Posterior vena cava (tissue), 2 donors: ENCODE measurements around the gene CD69. TPM values are rescaled to one million over a fixed set of nuclear protein-coding genes. Genes with fewer than 3 reads are reported as not detected.

Source experiments
- DNase-seq: peaks from one replicate; pipeline ENCODE4 v3.0.0-alpha.2; 2020; ENCODE audit warnings: low spot score
- intact Hi-C, 2 donors: fragments of 100-400 bp; cut with DNase I; formaldehyde crosslinking; loops; one replicate each; pipeline versions ENCODE4 v1.14.1 to v1.14.2; 2022 to 2023
- total RNA-seq, 2 donors: library from RNA; stranded (reverse); fragmentation: NEBNext Ultra II Directional; extraction: Animal tissue kit (Norgen Biotek cat#: 25700); gene quantifications; one replicate each; pipeline ENCODE4 v1.2.1, GENCODE V29; 2021
- donor health status: DM: yes; HTN: yes; CAD: no.
- donor health status: DM: yes; HTN: yes; CAD: no.

The CD69 gene
- total RNA-seq, 2 donors from 2014 or later, result 5.0 to 5.1 TPM

- no peak for DNase-seq
- intact Hi-C loops, result no loop called here
These were observed 23.6 kb upstream of the CD69 start for GRCh38 chr12:9784326-9784725.

- DNase-seq, result no peak
- intact Hi-C loops, result no loop called here
These were observed 22.1 kb upstream of the CD69 start for GRCh38 chr12:9782547-9783382.

GRCh38 chr12:9781360-9781759, 20.7 kb upstream of the CD69 start:
- intact Hi-C loops, result no loop called here
- no peak for DNase-seq

GRCh38 chr12:9779209-9779608, 18.5 kb upstream of the CD69 start:
- no peak for DNase-seq
- intact Hi-C loops, result loop anchor here in 1 of 2 donors (5.0 kb wide), 1 partner anchor 1947 kb away; no protein-coding TSS in a partner anchor

- DNase-seq, result no peak
- intact Hi-C loops, result loop anchor here in 1 of 2 donors (5.0 kb wide), 1 partner anchor 1944 kb away; no protein-coding TSS in a partner anchor
These were observed 16.1 kb upstream of the CD69 start for GRCh38 chr12:9776781-9777180.

GRCh38 chr12:9773216-9773877, 12.6 kb upstream of the CD69 start:
- DNase-seq, result no peak
- intact Hi-C loops, result no loop called here

GRCh38 chr12:9763025-9763424, 2.3 kb upstream of the CD69 start:
- intact Hi-C loops, result no loop called here

GRCh38 chr12:9762369-9762768, 1.7 kb upstream of the CD69 start:
- no peak for DNase-seq
- intact Hi-C loops, result no loop called here

More at GRCh38 chr12:9763025-9763424, 2.3 kb upstream of the CD69 start:
- no peak for DNase-seq

- intact Hi-C loops, result no loop called here
- no peak for DNase-seq
These were observed 699 bp upstream of the CD69 start for GRCh38 chr12:9761419-9761781.

GRCh38 chr12:9760120-9760519, 581 bp downstream of the CD69 start:
- no peak for DNase-seq
- intact Hi-C loops, result no loop called here

- DNase-seq, result no peak
- intact Hi-C loops, result no loop called here
These were observed 1.0 kb downstream of the CD69 start for GRCh38 chr12:9759694-9760093.

- intact Hi-C loops, result no loop called here
- no peak for DNase-seq
These were observed 2.6 kb downstream of the CD69 start for GRCh38 chr12:9758119-9758518.

GRCh38 chr12:9757433-9758025, 3.2 kb downstream of the CD69 start:
- DNase-seq, result no peak
- intact Hi-C loops, result no loop called here

- no peak for DNase-seq
- intact Hi-C loops, result no loop called here
These were observed 4.0 kb downstream of the CD69 start for GRCh38 chr12:9756706-9757105.

GRCh38 chr12:9756170-9756569, 4.5 kb downstream of the CD69 start:
- DNase-seq, result no peak
- intact Hi-C loops, result no loop called here

GRCh38 chr12:9755567-9755966, 5.1 kb downstream of the CD69 start:
- intact Hi-C loops, result no loop called here
- DNase-seq, result no peak

- no peak for DNase-seq
- intact Hi-C loops, result no loop called here
These were observed 5.7 kb downstream of the CD69 start for GRCh38 chr12:9755035-9755434.

- DNase-seq, result no peak
- intact Hi-C loops, result no loop called here
These were observed 6.4 kb downstream of the CD69 start for GRCh38 chr12:9754099-9754927.

- intact Hi-C loops, result no loop called here
- no peak for DNase-seq
These were observed 7.2 kb downstream of the CD69 start for GRCh38 chr12:9753498-9753897.

- no peak for DNase-seq
- intact Hi-C loops, result no loop called here
These were observed 7.6 kb downstream of the CD69 start for GRCh38 chr12:9753073-9753472.
